Left lung (tissue), 10 donors: Measurements from ENCODE around the gene PSMD5. TPM values are rescaled to one million over a fixed set of nuclear protein-coding genes. Genes with fewer than 3 reads are reported as not detected.
A peak's percentile ranks its signal among the peaks of the same experiment; 100 is the strongest.

Experiments
- ATAC-seq: fragments of 200-7000 bp; cut with Tn5 transposase; one replicate; pipeline ENCODE4 v1.9.1; 2020; ENCODE audit warnings: moderate library complexity
- DNase-seq, 4 donors: peaks; one replicate each; pipeline ENCODE4 v3.0.0-alpha.2; 2013 to 2020
- H3K27ac ChIP-seq, 2 donors: fragments of 200-600 bp; sonication (generic) in 1 of 2; one replicate each; pipeline versions ENCODE4 v1.5.0 to v1.8.0; 2020 to 2021
- H3K27me3 ChIP-seq, 2 donors: fragments of 200-600 bp; sonication (generic) in 1 of 2; one replicate each; pipeline versions ENCODE4 v1.5.0 to v1.8.0; 2020 to 2021
- H3K36me3 ChIP-seq, 2 donors: fragments of 200-600 bp; sonication (generic) in 1 of 2; one replicate each; pipeline versions ENCODE4 v1.5.0 to v1.8.0; 2020 to 2021
- H3K4me1 ChIP-seq, 2 donors: fragments of 200-600 bp; one replicate each; pipeline ENCODE4 v1.8.0; 2021
- H3K4me3 ChIP-seq, 2 donors: fragments of 200-600 bp; sonication (generic) in 1 of 2; one replicate each; pipeline versions ENCODE4 v1.5.0 to v1.8.0; 2020 to 2021; ENCODE audit warnings: mild to moderate bottlenecking in 1 of 2
- H3K9me3 ChIP-seq, 2 donors: fragments of 200-600 bp; sonication (generic) in 1 of 2; one replicate each; pipeline versions ENCODE4 v1.5.0 to v1.8.0; 2020 to 2021
- CTCF ChIP-seq, 2 donors: fragments of 200-600 bp; sonication (generic) in 1 of 2; IDR thresholded peaks; one replicate each; pipeline versions ENCODE4 v1.5.0 to v1.8.0; 2021; ENCODE audit warnings: antibody characterized with exemption in 2 of 2
- intact Hi-C, 2 donors: fragments of 100-400 bp; cut with DNase I; formaldehyde crosslinking; loops; one replicate each; pipeline versions ENCODE4 v1.11.2 to v1.14.2; 2022
- polyA plus RNA-seq, 6 donors: library from polyadenylated mRNA; unstranded; fragments of 120-200 nt; gene quantifications; one replicate each; pipeline ENCODE4 v1.2.1, GENCODE V29; 2013; ENCODE audit not compliant: insufficient read length in 6 of 6
- total RNA-seq, 2 donors: library from RNA; stranded (reverse); fragmentation: NEBNext Ultra II Directional; extraction: Animal tissue kit (Norgen Biotek cat#: 25700); gene quantifications; one replicate each; pipeline ENCODE4 v1.2.1, GENCODE V29; 2021
- donor health status: DM: no; HTN: yes; CAD: no.
- donor health status: DM: no; HTN: no; CAD: no.

The PSMD5 gene
- total and polyA plus RNA-seq, 8 donors: 34.0 to 52.1 (median 43.6) TPM

- no peak for TF ChIP-seq CTCF (IDR thresholded peaks at IDR 0.05)
- Histone ChIP-seq H3K36me3 (peaks cover 4 to 82% of the 10 kb centered on the region in 2 donors), H3K4me3 (no peak overlapping the region), H3K9me3 (no peaks in the 10 kb centered on the region), H3K27ac (no peak overlapping the region), H3K27me3 (no peaks in the 10 kb centered on the region), H3K4me1 (peaks cover 0 to 25% of the 10 kb centered on the region in 2 donors)
- ATAC-seq: no peak
- DNase-seq: no peak
- intact Hi-C loops: no loop called here
Observed at GRCh38 chr9:120776788-120777187, 65.9 kb downstream of the PSMD5 start.

DNA sequence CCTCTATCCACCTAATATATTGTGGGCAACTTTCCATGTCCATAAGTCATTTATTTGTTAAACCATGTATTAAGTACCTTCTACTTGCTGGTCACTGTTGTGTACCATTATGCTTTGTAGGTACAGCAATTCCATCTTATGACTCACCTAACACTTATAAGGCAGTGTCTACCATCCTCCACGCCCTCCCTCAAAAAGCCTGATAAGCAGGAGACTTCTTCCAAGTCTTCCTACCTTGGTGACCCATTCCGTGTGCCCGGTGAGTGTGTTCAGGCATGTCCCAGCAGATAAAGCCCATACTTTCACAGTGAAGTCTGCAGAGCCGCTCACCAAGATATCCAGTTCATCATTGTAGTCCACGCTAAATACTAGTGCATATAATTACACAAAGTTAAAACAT lies 66.9 kb downstream of the PSMD5 start:
- no peaks in the 10 kb centered on the region for H3K9me3 ChIP-seq
- intact Hi-C loops: no loop called here
- H3K4me3 ChIP-seq: no peak overlapping the region
- peaks cover 4 to 91% of the 10 kb centered on the region in 2 donors for H3K36me3 ChIP-seq
- ATAC-seq: peak; percentile 43
- H3K4me1 ChIP-seq: peaks cover 0 to 25% of the 10 kb centered on the region in 2 donors
- no peak for TF ChIP-seq CTCF (IDR thresholded peaks at IDR 0.05)
- DNase-seq: no peak
- no peaks in the 10 kb centered on the region for H3K27me3 ChIP-seq
- no peak overlapping the region for H3K27ac ChIP-seq

- no peak for ATAC-seq
- peaks cover 4 to 91% of the 10 kb centered on the region in 2 donors for H3K36me3 ChIP-seq
- no peak overlapping the region for H3K4me3 ChIP-seq
- H3K4me1 ChIP-seq: peaks cover 0 to 26% of the 10 kb centered on the region in 2 donors
- DNase-seq: no peak
- intact Hi-C loops: no loop called here
- H3K27me3 ChIP-seq: no peaks in the 10 kb centered on the region
- no peaks in the 10 kb centered on the region for H3K9me3 ChIP-seq
- H3K27ac ChIP-seq: no peak overlapping the region
- no peak for TF ChIP-seq CTCF (IDR thresholded peaks at IDR 0.05)
Observed at GRCh38 chr9:120774719-120775118, 68.0 kb downstream of the PSMD5 start.

GRCh38 chr9:120773256-120773655 lies 69.5 kb downstream of the PSMD5 start:
- DNase-seq: no peak
- ATAC-seq: no peak
- Histone ChIP-seq H3K27me3 (no peaks in the 10 kb centered on the region), H3K36me3 (peaks cover 4 to 100% of the 10 kb centered on the region in 2 donors), H3K4me1 (peaks cover 0 to 19% of the 10 kb centered on the region in 2 donors), H3K27ac (no peak overlapping the region), H3K4me3 (no peak overlapping the region), H3K9me3 (no peaks in the 10 kb centered on the region)
- no peak for TF ChIP-seq CTCF (IDR thresholded peaks at IDR 0.05)
- intact Hi-C loops: no loop called here

GRCh38 chr9:120770931-120771330 lies 71.8 kb downstream of the PSMD5 start:
- ATAC-seq: no peak
- H3K9me3 ChIP-seq: no peaks in the 10 kb centered on the region
- H3K27me3 ChIP-seq: no peaks in the 10 kb centered on the region
- intact Hi-C loops: no loop called here
- TF ChIP-seq CTCF (IDR thresholded peaks at IDR 0.05): no peak
- peak overlapping the region in 1 of 2 donors; percentile 58 for H3K27ac ChIP-seq
- no peak overlapping the region for H3K4me3 ChIP-seq
- DNase-seq: no peak
- peaks cover 0 to 96% of the 10 kb centered on the region in 2 donors for H3K36me3 ChIP-seq
- peaks cover 0 to 13% of the 10 kb centered on the region in 2 donors for H3K4me1 ChIP-seq
